ENCODE measurements around the gene TOMM20L.
"Not testable (repeated sequence)": the region's sequence is repeated elsewhere in the genome, so short reads cannot be mapped to it uniquely, and the experiment has no call there.

The TOMM20L gene

GRCh38 chr14:58395812-58396788 lies at the start of gene TOMM20L:
TSS of gene TOMM20L (plus strand) at chr14:58395930. CDS start at chr14:58395958, 28 bp downstream.
- peak; percentile 57 for DNase-seq (ENCODE audit: low read depth)

- DNase-seq (ENCODE audit: low read depth), result no peak
Observed at GRCh38 chr14:58353516-58354299, 42.0 kb upstream of the TOMM20L start.

- DNase-seq (ENCODE audit: low read depth), result no peak
Observed at GRCh38 chr14:58354808-58355207, 40.9 kb upstream of the TOMM20L start.

GRCh38 chr14:58356268-58356667 lies 39.5 kb upstream of the TOMM20L start:
- DNase-seq (ENCODE audit: low read depth), result no peak

- not testable (repeated sequence) for DNase-seq (ENCODE audit: low read depth)
Observed at GRCh38 chr14:58362272-58362671, 33.5 kb upstream of the TOMM20L start.

GRCh38 chr14:58362798-58363412 lies 32.8 kb upstream of the TOMM20L start:
- no peak for DNase-seq (ENCODE audit: low read depth)

- DNase-seq (ENCODE audit: low read depth), result no peak
Observed at GRCh38 chr14:58364316-58364715, 31.4 kb upstream of the TOMM20L start.

GRCh38 chr14:58367296-58367695 lies 28.4 kb upstream of the TOMM20L start:
- DNase-seq (ENCODE audit: low read depth), result no peak

- no peak for DNase-seq (ENCODE audit: low read depth)
Observed at GRCh38 chr14:58368956-58369355, 26.8 kb upstream of the TOMM20L start.

- DNase-seq (ENCODE audit: low read depth), result no peak
Observed at GRCh38 chr14:58376791-58377190, 18.9 kb upstream of the TOMM20L start.

- DNase-seq (ENCODE audit: low read depth), result no peak
Observed at GRCh38 chr14:58390830-58391229, 4.9 kb upstream of the TOMM20L start.

- no peak for DNase-seq (ENCODE audit: low read depth)
Observed at GRCh38 chr14:58395562-58395811, 243 bp upstream of the TOMM20L start.

- DNase-seq (ENCODE audit: low read depth), result no peak
Observed at GRCh38 chr14:58397156-58397555, 1.4 kb downstream of the TOMM20L start.

- DNase-seq (ENCODE audit: low read depth), result no peak
Observed at GRCh38 chr14:58398495-58398894, 2.8 kb downstream of the TOMM20L start.

- DNase-seq (ENCODE audit: low read depth), result no peak
Observed at GRCh38 chr14:58398895-58399294, 3.2 kb downstream of the TOMM20L start.

- DNase-seq (ENCODE audit: low read depth), result no peak
Observed at GRCh38 chr14:58401587-58401986, 5.9 kb downstream of the TOMM20L start.

- DNase-seq (ENCODE audit: low read depth), result no peak
Observed at GRCh38 chr14:58408681-58409215, 13.0 kb downstream of the TOMM20L start.

GRCh38 chr14:58414845-58415244 lies 19.1 kb downstream of the TOMM20L start:
- no peak for DNase-seq (ENCODE audit: low read depth)

- DNase-seq (ENCODE audit: low read depth), result no peak
Observed at GRCh38 chr14:58415636-58416547, 20.2 kb downstream of the TOMM20L start.

GRCh38 chr14:58416934-58417333 lies 21.2 kb downstream of the TOMM20L start:
- not testable (repeated sequence) for DNase-seq (ENCODE audit: low read depth)

GRCh38 chr14:58426670-58427280 lies 31.0 kb downstream of the TOMM20L start:
- peak; percentile 24 for DNase-seq (ENCODE audit: low read depth)

All from stimulated activated CD4-positive, alpha-beta T cell treated with anti-CD3 and anti-CD28 coated beads, Interleukin-2, amount 100 ng/mL, for 4 hours (primary cell).